ENCODE measurements around the gene CLCN3. TPM values are rescaled to one million over a fixed set of nuclear protein-coding genes. Genes with fewer than 3 reads are reported as not detected.

The CLCN3 gene
- total and polyA plus RNA-seq, 2 of the 4 experiments (the other 2 are of a cell fraction) = 13.0 to 22.8 TPM

GRCh38 chr4:169657470-169658107, 37.2 kb downstream of the CLCN3 start:
- ChIA-PET CTCF (no interaction called here), POLR2A (ENCODE audit: unreplicated experiment) (no interaction called here)
- no peak overlapping the region for H3K14ac ChIP-seq (replicated peaks; ENCODE audit: low read depth, low read length)
- DNase-seq (no peak), ATAC-seq (ENCODE audit: low read depth) (no peak)
- H3K18ac ChIP-seq (ENCODE audit: low read depth, low read length) = no peak overlapping the region
- H2BK120ac ChIP-seq (ENCODE audit: low read depth, low read length) = no peak overlapping the region
- H3K4me3 ChIP-seq (ENCODE audit: insufficient read depth, low read depth, low read length) = no peak overlapping the region
- no peaks in the 10 kb centered on the region for H4K20me1 ChIP-seq (ENCODE audit: insufficient read depth, low read length)
- H3K36me3 ChIP-seq (ENCODE audit: control insufficient read depth, insufficient read depth, low read length) = no peaks in the 10 kb centered on the region
- no peak overlapping the region for H3K56ac ChIP-seq (ENCODE audit: extremely low read depth, insufficient read depth, low read length)
- peaks cover 7 to 8% of the 10 kb centered on the region in 2 experiments; a peak in 2 of 4 replicates for H3K79me1 ChIP-seq (ENCODE audit: low read depth in 1 of 2, low read length in 2 of 2)
- TF ChIP-seq CHD1 (IDR thresholded peaks at IDR 0.05; ENCODE audit: low read depth, low read length) (no peak), MAFK (IDR thresholded peaks at IDR 0.05; ENCODE audit: low read depth, low read length) (no peak), MAZ (IDR thresholded peaks at IDR 0.05; ENCODE audit: borderline replicate concordance, low read depth, low read length) (no peak), FOS (IDR thresholded peaks at IDR 0.05; ENCODE audit: low read depth, low read length) (no peak), BHLHE40 (IDR thresholded peaks at IDR 0.05; ENCODE audit: low read depth, low read length) (no peak), MXI1 (IDR thresholded peaks at IDR 0.05; ENCODE audit: borderline replicate concordance, low read depth, low read length) (no peak), SMC3 (IDR thresholded peaks at IDR 0.05; ENCODE audit: low read depth, low read length) (no peak), RCOR1 (IDR thresholded peaks at IDR 0.05; ENCODE audit: insufficient replicate concordance, low read length) (no peak), RAD21 (IDR thresholded peaks at IDR 0.05; ENCODE audit: low read length) (no peak), RFX5 (IDR thresholded peaks at IDR 0.05; ENCODE audit: low read depth, low read length) (no peak), NFE2L2 (IDR thresholded peaks at IDR 0.05; ENCODE audit: low read depth, low read length) (no peak), POLR2A (IDR thresholded peaks at IDR 0.05; ENCODE audit: low read depth, low read length) (no peak), CEBPB (IDR thresholded peaks at IDR 0.05; ENCODE audit: low read depth, low read length) (no peak), USF2 (IDR thresholded peaks at IDR 0.05; ENCODE audit: low read depth, low read length) (no peak), CTCF (conservative IDR thresholded peaks at IDR 0.05; ENCODE audit: low read depth, low read length) (no peak)
- TF ChIP-seq, protein P1, sequence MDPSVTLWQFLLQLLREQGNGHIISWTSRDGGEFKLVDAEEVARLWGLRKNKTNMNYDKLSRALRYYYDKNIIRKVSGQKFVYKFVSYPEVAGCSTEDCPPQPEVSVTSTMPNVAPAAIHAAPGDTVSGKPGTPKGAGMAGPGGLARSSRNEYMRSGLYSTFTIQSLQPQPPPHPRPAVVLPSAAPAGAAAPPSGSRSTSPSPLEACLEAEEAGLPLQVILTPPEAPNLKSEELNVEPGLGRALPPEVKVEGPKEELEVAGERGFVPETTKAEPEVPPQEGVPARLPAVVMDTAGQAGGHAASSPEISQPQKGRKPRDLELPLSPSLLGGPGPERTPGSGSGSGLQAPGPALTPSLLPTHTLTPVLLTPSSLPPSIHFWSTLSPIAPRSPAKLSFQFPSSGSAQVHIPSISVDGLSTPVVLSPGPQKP (IDR thresholded peaks at IDR 0.05; ENCODE audit: borderline replicate concordance, low read depth, low read length) = no peak
- H4K8ac ChIP-seq (ENCODE audit: low read depth in 2 of 2, low read length in 2 of 2) = no peak overlapping the region
- no peak overlapping the region for H3K4me2 ChIP-seq (ENCODE audit: low read depth, low read length)
- no peak overlapping the region for H4K91ac ChIP-seq (ENCODE audit: insufficient read depth, low read depth, low read length)
- H3K4me1 ChIP-seq (ENCODE audit: control insufficient read depth, insufficient read depth, low read length) = 0 out of 2 replicates have a peak, but pooled peaks cover 2% of the 10 kb centered on the region
- no TSS peak for BruUV-seq (replicated peaks)
- H2AK9ac ChIP-seq (replicated peaks; ENCODE audit: low read depth, low read length, poor library complexity) = no peak overlapping the region
- 0 out of 2 replicates have a peak, but pooled peaks cover 2% of the 10 kb centered on the region for H3K9me1 ChIP-seq (ENCODE audit: insufficient read depth, low read length)
- no peak overlapping the region for H2BK15ac ChIP-seq (ENCODE audit: low read depth, low read length)
- no CpG with 5 or more reads among the region's 3 CpGs for WGBS, 2 experiments (ENCODE audit: extremely low coverage in 2 of 2, insufficient read length in 1 of 2)
- no peaks in the 10 kb centered on the region for H3K9me3 ChIP-seq (ENCODE audit: control insufficient read depth, insufficient read depth, low read length)
- in situ Hi-C loops (cut with MboI; ENCODE audit: low sequenced_read_pairs) (no loop called here), dilution Hi-C loops (cut with HindIII; ENCODE audit: low sequenced_read_pairs, unreplicated experiment) (no loop called here), intact Hi-C loops (cut with micrococcal nuclease) (no loop called here)
- H2AK5ac ChIP-seq (ENCODE audit: low read depth, low read length) = no peak overlapping the region
- H2BK5ac ChIP-seq (ENCODE audit: low read depth, low read length, poor library complexity, severe bottlenecking) = no peak overlapping the region
- no peak overlapping the region for H2AFZ ChIP-seq (replicated peaks; ENCODE audit: low read length, poor library complexity)
- H4K5ac ChIP-seq (ENCODE audit: low read depth, low read length) = no peak overlapping the region
- no peak overlapping the region for H3K23ac ChIP-seq (ENCODE audit: low read depth, low read length)
- H3K27me3 ChIP-seq (ENCODE audit: control insufficient read depth, insufficient read depth, low read length) = no peaks in the 10 kb centered on the region
- H3K4ac ChIP-seq (ENCODE audit: low read depth, low read length) = no peak overlapping the region
- no peak overlapping the region for H2BK20ac ChIP-seq (ENCODE audit: low read depth, low read length)
- no peak overlapping the region for H3K27ac ChIP-seq (ENCODE audit: insufficient read depth, low read length)
- no peak overlapping the region for H3K9ac ChIP-seq (ENCODE audit: low read depth, low read length)
